SU-DHL-6 (cell line): ENCODE data around the gene KLHL41.

ENCODE experiments used
- H2AFZ ChIP-seq: fragments of 200-600 bp; sonication (generic); 2 replicates; pipeline ENCODE4 v1.6.1; 2014; ENCODE audit warnings: low read depth, mild to moderate bottlenecking, moderate library complexity, mixed read lengths, antibody characterized with exemption, low read length; ENCODE audit not compliant: severe bottlenecking
- H3F3A ChIP-seq: fragments of 200-600 bp; shearing (Covaris generic); 2 replicates; pipeline ENCODE4 v1.6.0; 2016; ENCODE audit warnings: antibody characterized with exemption, mild to moderate bottlenecking; ENCODE audit not compliant: insufficient read depth
- H3K27ac ChIP-seq: fragments of 200-600 bp; sonication (generic); 2 replicates; pipeline ENCODE4 v1.5.1; 2016; ENCODE audit warnings: low read depth, mild to moderate bottlenecking, low read length, moderate library complexity, mixed read lengths
- H3K27me3 ChIP-seq: fragments of 200-600 bp; sonication (generic), shearing (Covaris generic); 2 replicates; pipeline ENCODE4 v1.6.0; 2014; ENCODE audit warnings: mild to moderate bottlenecking, low read length
- H3K36me3 ChIP-seq: fragments of 200-600 bp; sonication (generic); 2 replicates; pipeline ENCODE4 v1.6.1; 2014; ENCODE audit warnings: mild to moderate bottlenecking, low read length, mixed read lengths
- H3K4me2 ChIP-seq: fragments of 300-600, 200-600 bp; shearing (Covaris generic), sonication (generic); 2 replicates; pipeline ENCODE4 v1.6.0; 2014; ENCODE audit warnings: low read length, low read depth, mild to moderate bottlenecking; ENCODE audit not compliant: poor library complexity, severe bottlenecking
- H3K4me3 ChIP-seq: fragments of 200-600 bp; sonication (generic); 2 replicates; pipeline ENCODE4 v1.5.1; 2014; ENCODE audit warnings: antibody characterized with exemption, low read length, mild to moderate bottlenecking, mixed read lengths; ENCODE audit not compliant: insufficient read depth, poor library complexity, severe bottlenecking
- H3K79me2 ChIP-seq: fragments of 200-600 bp; sonication (generic); 2 replicates; pipeline ENCODE4 v1.6.1; 2014; ENCODE audit warnings: mild to moderate bottlenecking, low read length, moderate library complexity; ENCODE audit not compliant: insufficient read depth
- H3K9ac ChIP-seq: fragments of 200-600 bp; sonication (generic); 2 replicates; pipeline ENCODE4 v1.7.0; 2014; ENCODE audit warnings: mild to moderate bottlenecking, low read length
- H3K9me2 ChIP-seq: fragments of 200-600 bp; sonication (generic); replicated peaks from 2 replicates; pipeline ENCODE4 v1.6.1; 2014; ENCODE audit warnings: low read length; ENCODE audit not compliant: insufficient read depth
- H3K9me3 ChIP-seq: fragments of 200-600 bp; sonication (generic); 2 replicates; pipeline ENCODE4 v1.6.1; 2014; ENCODE audit warnings: low read length, mixed read lengths; ENCODE audit not compliant: insufficient read depth
- H4K20me1 ChIP-seq: fragments of 200-600 bp; sonication (generic); 2 replicates; pipeline ENCODE4 v1.6.1; 2014; ENCODE audit warnings: low read depth, mild to moderate bottlenecking, antibody characterized with exemption, low read length, moderate library complexity, mixed read lengths
- EZH2phosphoT487 ChIP-seq: fragments of 200-600 bp; sonication (generic), shearing (Covaris generic); conservative IDR thresholded peaks from 2 replicates; pipeline ENCODE4 v1.6.1; 2018; ENCODE audit warnings: mild to moderate bottlenecking, antibody characterized with exemption, low read length, moderate library complexity, mixed read lengths
- TF ChIP-seq, protein P1 (sequence below): fragments of 200-600 bp; sonication (generic); IDR thresholded peaks from one replicate; pipeline ENCODE4 v1.5.1; 2017; ENCODE audit warnings: antibody characterized with exemption, mild to moderate bottlenecking, low read length, moderate library complexity; ENCODE audit not compliant: insufficient read depth, poor library complexity, severe bottlenecking

KLHL41 gene

DNA sequence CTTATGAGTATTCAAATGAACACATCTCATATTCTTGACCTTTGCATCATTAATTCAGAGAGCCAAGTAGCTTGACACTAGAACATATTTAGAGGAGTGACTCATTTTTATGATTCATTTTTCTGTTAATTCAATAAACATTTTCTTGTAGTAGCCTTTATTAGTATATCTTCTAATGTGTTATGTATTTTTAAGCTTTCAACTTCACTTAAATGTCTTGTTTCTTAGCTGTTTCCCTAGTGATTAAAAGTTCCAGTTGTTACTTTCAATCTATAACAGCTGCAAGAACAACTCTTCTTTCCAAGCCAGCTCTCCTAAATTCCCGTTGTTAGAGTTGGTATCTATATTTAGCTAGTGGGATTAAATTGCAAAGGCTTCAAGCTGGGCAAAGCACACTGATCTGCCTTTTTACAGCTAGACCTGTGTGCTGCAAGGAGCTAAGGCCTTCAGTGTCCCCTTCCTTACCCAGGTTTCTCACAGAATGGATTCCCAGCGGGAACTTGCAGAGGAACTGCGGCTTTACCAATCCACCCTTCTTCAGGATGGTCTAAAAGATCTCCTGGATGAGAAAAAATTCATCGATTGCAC lies at the start of gene KLHL41:
KLHL41 (plus strand) TSS at position 405 of the 588 bp plus-strand sequence; CDS start at position 482, 77 bp downstream.
- Histone ChIP-seq H3K4me2 (no peak within 1 kb of the TSS), H3K4me3 (no peak within 1 kb of the TSS), H2AFZ (no peak within 1 kb of the TSS), H3K9ac (no peak within 1 kb of the TSS), H3F3A (no peaks in the 10 kb centered on the region), H3K79me2 (no peaks in the 10 kb centered on the region), H3K36me3 (no peaks in the 10 kb centered on the region; the same call in 1 of the 2 replicates), H3K9me2 (no peaks in the 10 kb centered on the region), H4K20me1 (no peaks in the 10 kb centered on the region), H3K27me3 (no peaks in the 10 kb centered on the region), H3K9me3 (no peaks in the 10 kb centered on the region), H3K27ac (no peak within 1 kb of the TSS)
- TF ChIP-seq, protein P1, sequence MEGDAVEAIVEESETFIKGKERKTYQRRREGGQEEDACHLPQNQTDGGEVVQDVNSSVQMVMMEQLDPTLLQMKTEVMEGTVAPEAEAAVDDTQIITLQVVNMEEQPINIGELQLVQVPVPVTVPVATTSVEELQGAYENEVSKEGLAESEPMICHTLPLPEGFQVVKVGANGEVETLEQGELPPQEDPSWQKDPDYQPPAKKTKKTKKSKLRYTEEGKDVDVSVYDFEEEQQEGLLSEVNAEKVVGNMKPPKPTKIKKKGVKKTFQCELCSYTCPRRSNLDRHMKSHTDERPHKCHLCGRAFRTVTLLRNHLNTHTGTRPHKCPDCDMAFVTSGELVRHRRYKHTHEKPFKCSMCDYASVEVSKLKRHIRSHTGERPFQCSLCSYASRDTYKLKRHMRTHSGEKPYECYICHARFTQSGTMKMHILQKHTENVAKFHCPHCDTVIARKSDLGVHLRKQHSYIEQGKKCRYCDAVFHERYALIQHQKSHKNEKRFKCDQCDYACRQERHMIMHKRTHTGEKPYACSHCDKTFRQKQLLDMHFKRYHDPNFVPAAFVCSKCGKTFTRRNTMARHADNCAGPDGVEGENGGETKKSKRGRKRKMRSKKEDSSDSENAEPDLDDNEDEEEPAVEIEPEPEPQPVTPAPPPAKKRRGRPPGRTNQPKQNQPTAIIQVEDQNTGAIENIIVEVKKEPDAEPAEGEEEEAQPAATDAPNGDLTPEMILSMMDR, result no peak
- no peak for TF ChIP-seq EZH2phosphoT487

DNA sequence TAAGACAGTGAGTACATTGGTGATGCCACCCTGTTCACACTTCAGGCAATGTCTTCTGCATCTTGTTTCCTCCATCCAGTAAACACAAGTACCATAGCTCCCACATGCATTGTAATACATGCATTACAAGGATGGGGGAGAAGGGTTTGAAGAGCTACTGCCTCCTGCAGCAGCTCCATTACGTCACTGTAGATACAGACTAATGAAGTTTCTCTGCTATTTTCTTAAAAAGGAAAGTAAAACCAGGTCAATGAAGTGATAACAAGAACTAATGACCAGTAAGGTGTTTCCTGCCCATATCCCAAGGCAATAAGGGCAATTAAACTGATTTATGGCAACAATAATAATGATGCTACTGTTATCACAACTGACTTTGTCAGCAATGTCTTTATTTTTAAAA lies 48.4 kb upstream of the KLHL41 start:
- Histone ChIP-seq H3F3A (peaks cover 6% of the 10 kb centered on the region), H3K4me2 (no peak overlapping the region), H3K4me3 (no peak overlapping the region), H3K27me3 (no peaks in the 10 kb centered on the region), H2AFZ (no peak overlapping the region), H3K27ac (no peak overlapping the region), H3K79me2 (no peaks in the 10 kb centered on the region), H3K9me3 (no peaks in the 10 kb centered on the region), H3K9ac (no peak overlapping the region), H3K9me2 (no peaks in the 10 kb centered on the region), H4K20me1 (no peaks in the 10 kb centered on the region), H3K36me3 (no peaks in the 10 kb centered on the region)
- TF ChIP-seq, protein P1, result no peak
- no peak for TF ChIP-seq EZH2phosphoT487

DNA sequence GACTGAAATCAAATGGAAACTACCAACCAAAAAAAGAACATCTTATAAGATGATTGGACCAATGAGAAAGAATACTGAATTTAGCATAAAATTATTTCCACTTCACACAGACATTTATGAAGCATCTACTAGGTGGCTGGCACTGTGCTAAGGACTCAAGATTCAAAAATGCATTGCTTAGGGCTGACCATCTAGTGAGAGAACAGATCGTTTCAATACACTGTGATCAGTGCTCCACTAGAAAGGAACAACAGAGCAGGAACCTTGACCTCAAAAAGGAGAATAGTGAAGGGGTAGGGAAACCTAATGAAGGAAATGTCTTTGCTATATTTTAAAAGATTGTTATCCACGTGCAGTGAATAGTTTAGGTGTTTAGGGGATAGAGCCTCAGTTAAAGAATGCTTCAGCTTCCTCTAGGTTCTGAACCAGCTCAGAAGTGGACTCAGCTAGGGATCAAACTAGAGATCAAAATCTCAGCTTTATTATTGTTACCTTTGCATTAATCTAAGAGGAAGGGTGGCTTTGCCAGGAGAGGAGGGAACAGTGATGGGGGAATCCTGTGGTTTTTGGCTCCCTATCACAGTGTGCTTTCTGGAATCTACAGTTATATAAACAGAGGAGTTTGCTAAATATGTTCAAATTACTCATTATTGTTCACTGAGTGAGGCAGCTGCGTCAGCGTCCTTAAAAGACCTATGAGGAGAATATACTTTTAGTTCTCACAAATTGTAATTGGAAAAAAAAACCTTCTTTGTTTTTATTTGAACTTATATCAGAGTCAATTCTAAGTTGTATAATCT lies 46.4 kb upstream of the KLHL41 start:
- H3K36me3 ChIP-seq, result no peaks in the 10 kb centered on the region
- no peak overlapping the region for H3K4me3 ChIP-seq
- H3K4me2 ChIP-seq, result no peak overlapping the region
- no peaks in the 10 kb centered on the region for H3K9me2 ChIP-seq
- no peaks in the 10 kb centered on the region for H4K20me1 ChIP-seq
- no peak overlapping the region for H3K9ac ChIP-seq
- H3K79me2 ChIP-seq, result no peaks in the 10 kb centered on the region
- TF ChIP-seq, protein P1, result no peak
- TF ChIP-seq EZH2phosphoT487, result no peak
- H3F3A ChIP-seq, result peaks cover 6% of the 10 kb centered on the region
- H3K27ac ChIP-seq, result no peak overlapping the region
- no peak overlapping the region for H2AFZ ChIP-seq
- H3K27me3 ChIP-seq, result no peaks in the 10 kb centered on the region
- H3K9me3 ChIP-seq, result no peaks in the 10 kb centered on the region
